Measurements from ENCODE around the gene CAPNS1.

- TF ChIP-seq, protein P1, sequence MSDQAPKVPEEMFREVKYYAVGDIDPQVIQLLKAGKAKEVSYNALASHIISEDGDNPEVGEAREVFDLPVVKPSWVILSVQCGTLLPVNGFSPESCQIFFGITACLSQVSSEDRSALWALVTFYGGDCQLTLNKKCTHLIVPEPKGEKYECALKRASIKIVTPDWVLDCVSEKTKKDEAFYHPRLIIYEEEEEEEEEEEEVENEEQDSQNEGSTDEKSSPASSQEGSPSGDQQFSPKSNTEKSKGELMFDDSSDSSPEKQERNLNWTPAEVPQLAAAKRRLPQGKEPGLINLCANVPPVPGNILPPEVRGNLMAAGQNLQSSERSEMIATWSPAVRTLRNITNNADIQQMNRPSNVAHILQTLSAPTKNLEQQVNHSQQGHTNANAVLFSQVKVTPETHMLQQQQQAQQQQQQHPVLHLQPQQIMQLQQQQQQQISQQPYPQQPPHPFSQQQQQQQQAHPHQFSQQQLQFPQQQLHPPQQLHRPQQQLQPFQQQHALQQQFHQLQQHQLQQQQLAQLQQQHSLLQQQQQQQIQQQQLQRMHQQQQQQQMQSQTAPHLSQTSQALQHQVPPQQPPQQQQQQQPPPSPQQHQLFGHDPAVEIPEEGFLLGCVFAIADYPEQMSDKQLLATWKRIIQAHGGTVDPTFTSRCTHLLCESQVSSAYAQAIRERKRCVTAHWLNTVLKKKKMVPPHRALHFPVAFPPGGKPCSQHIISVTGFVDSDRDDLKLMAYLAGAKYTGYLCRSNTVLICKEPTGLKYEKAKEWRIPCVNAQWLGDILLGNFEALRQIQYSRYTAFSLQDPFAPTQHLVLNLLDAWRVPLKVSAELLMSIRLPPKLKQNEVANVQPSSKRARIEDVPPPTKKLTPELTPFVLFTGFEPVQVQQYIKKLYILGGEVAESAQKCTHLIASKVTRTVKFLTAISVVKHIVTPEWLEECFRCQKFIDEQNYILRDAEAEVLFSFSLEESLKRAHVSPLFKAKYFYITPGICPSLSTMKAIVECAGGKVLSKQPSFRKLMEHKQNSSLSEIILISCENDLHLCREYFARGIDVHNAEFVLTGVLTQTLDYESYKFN (CRISPR knock-in tag; conservative IDR thresholded peaks at IDR 0.05) = no peak
- no peak for TF ChIP-seq ZFP37 (CRISPR knock-in tag; IDR thresholded peaks at IDR 0.05; ENCODE audit: borderline replicate concordance)
- no peak for TF ChIP-seq EP300 (IDR thresholded peaks at IDR 0.05; ENCODE audit: low read depth in 2 of 2, low read length in 2 of 2)
- no peak for TF ChIP-seq EP300 (CRISPR knock-in tag; IDR thresholded peaks at IDR 0.05; ENCODE audit: borderline replicate concordance)
- TF ChIP-seq SNAPC5 (CRISPR knock-in tag; IDR thresholded peaks at IDR 0.05; ENCODE audit: borderline replicate concordance) = no peak
- no peak for TF ChIP-seq NONO (IDR thresholded peaks at IDR 0.05)
- no peak for TF ChIP-seq NONO (CRISPR knock-in tag; conservative IDR thresholded peaks at IDR 0.05)
- TF ChIP-seq FOXO1 (CRISPR knock-in tag; IDR thresholded peaks at IDR 0.05) = no peak
- no peak for TF ChIP-seq YEATS4 (CRISPR knock-in tag; IDR thresholded peaks at IDR 0.05; ENCODE audit: borderline replicate concordance)
- TF ChIP-seq, protein P2, sequence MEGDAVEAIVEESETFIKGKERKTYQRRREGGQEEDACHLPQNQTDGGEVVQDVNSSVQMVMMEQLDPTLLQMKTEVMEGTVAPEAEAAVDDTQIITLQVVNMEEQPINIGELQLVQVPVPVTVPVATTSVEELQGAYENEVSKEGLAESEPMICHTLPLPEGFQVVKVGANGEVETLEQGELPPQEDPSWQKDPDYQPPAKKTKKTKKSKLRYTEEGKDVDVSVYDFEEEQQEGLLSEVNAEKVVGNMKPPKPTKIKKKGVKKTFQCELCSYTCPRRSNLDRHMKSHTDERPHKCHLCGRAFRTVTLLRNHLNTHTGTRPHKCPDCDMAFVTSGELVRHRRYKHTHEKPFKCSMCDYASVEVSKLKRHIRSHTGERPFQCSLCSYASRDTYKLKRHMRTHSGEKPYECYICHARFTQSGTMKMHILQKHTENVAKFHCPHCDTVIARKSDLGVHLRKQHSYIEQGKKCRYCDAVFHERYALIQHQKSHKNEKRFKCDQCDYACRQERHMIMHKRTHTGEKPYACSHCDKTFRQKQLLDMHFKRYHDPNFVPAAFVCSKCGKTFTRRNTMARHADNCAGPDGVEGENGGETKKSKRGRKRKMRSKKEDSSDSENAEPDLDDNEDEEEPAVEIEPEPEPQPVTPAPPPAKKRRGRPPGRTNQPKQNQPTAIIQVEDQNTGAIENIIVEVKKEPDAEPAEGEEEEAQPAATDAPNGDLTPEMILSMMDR (CRISPR knock-in tag; IDR thresholded peaks at IDR 0.05) = no peak
- TF ChIP-seq ZNF552 (CRISPR knock-in tag; IDR thresholded peaks at IDR 0.05; ENCODE audit: borderline replicate concordance) = no peak
- no peak for TF ChIP-seq JUND (CRISPR knock-in tag; IDR thresholded peaks at IDR 0.05)
- no peak for TF ChIP-seq NBN (conservative IDR thresholded peaks at IDR 0.05)
- TF ChIP-seq, protein P3, sequence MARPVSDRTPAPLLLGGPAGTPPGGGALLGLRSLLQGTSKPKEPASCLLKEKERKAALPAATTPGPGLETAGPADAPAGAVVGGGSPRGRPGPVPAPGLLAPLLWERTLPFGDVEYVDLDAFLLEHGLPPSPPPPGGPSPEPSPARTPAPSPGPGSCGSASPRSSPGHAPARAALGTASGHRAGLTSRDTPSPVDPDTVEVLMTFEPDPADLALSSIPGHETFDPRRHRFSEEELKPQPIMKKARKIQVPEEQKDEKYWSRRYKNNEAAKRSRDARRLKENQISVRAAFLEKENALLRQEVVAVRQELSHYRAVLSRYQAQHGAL (CRISPR knock-in tag; IDR thresholded peaks at IDR 0.05; ENCODE audit: not compliant biosample characterization) = no peak
Measured at GRCh38 chr19:36142496-36142895, 2.6 kb downstream of the CAPNS1 start.

All from HepG2 (cell line).